ENCODE results near the gene DVL1.

Gene DVL1

GRCh38 chr1:1299686-1300351, 49.4 kb downstream of the DVL1 start:
- in situ Hi-C loops (cut with MboI; ENCODE audit: low sequenced_read_pairs), result no loop called here

- in situ Hi-C loops (cut with MboI; ENCODE audit: low sequenced_read_pairs), result no loop called here
Observed at GRCh38 chr1:1298861-1299685, 50.1 kb downstream of the DVL1 start.

DNA sequence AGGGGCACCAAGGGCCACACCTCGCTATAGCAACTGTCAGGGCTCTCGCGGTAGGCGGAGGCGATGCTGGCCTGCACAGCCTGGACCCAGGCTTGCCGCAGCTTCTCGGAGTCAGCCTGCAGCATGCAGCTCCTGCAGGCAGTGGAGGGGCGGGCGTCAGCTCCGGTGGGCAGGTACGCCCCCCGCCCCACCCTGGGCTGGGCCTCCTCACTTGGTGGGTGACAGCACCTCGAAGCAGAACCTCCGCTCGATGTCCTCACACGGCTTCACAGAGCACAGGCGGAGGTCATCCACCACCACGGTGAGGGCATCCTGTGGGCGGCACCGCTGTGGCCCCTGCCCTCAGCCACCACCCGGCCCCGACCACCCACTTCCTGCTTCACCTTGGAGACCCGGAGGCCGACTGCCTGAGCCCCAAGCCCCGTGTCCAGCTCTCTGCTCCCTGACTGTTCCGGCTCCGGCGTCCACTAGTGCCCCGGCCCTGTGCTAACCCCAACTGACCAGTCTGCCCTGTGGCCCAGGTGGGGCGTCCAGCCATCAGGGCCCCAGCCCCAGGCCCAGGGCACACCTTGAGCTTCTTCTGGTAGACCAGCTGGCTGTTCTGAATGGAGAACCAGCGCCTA, 51.3 kb downstream of the DVL1 start:
- in situ Hi-C loops (cut with MboI; ENCODE audit: low sequenced_read_pairs), result no loop called here

DNA sequence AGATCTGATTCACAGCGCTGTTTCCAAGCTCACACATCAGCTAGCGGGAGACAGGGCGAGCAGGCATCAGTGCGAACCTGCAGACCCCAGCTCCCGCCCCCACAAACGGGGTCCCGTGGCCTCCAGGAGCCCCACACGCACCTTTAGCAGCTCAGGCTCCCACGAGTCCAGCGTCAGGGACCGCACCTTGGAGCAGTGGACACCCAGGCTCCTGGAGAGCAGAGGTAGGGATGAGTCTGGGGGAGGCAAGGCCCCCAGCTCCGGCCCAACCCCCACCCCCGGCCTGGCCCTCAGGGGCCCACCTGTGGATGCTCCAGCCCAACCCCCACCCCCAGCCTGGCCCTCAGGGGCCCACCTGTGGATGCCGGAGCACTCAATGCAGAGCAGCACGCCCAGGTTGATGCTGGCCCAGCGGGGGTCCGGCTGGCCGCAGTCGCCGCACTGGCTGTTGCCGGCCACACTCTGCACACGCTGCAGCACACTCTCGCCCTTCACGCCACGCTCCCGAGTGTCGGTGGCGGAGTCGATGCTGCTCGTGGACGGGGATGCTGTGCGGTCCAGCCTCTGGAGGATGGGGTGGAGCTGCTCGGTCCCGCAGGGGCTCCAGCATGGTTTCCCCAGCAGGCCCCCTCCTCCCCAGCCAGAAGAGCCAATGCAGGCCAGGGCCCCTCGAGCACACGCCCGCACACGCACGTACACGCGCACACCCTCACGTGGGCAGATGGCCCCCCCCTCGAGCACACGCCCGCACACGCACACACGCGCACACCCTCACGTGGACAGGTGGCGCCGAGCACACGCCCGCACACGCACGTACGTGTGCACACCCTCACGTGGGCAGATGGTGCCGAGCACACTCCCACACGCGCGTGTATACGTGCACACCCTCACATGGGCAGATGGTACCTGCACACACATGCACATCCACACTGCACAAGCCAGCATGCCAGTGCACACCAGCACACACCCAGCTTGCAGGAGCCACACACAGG, 52.9 kb downstream of the DVL1 start:
- in situ Hi-C loops (cut with MboI; ENCODE audit: low sequenced_read_pairs), result no loop called here

GRCh38 chr1:1295154-1295923, 53.9 kb downstream of the DVL1 start:
- in situ Hi-C loops (cut with MboI; ENCODE audit: low sequenced_read_pairs), result no loop called here

DNA sequence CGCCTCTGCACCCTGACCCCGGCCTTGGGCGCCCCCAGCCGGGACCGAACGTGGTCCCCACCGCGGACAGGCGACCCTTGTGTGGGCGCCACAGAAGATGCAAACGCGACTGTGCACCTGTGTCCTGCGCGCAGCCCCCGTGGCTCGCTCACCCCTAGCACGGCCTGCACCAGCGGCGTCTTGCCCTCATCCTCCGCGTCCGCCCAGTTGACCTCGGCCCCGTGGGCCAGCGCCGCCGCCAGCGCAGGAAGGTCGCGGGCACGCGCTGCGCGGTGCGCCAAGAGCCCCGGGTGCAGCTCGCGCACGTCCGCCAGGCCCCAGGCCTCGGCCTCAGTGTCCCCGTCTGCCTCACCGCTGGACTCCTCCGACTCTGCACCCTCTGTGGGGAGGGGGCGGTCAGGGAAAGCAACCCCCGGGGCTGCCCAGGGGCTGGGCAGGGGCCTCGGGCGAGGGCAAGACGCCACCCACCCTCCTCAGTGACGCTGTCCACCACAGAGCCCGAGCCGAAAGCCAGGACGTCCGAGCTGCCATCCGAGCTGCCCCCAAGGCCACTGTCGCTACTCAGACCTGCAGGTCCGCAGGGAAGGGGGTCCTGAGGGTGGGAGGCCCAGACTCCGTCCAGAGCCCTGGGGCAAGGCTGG, 54.8 kb downstream of the DVL1 start:
- in situ Hi-C loops (cut with MboI; ENCODE audit: low sequenced_read_pairs), result no loop called here

GRCh38 chr1:1293263-1294249, 55.7 kb downstream of the DVL1 start:
- in situ Hi-C loops (cut with MboI; ENCODE audit: low sequenced_read_pairs), result no loop called here

DNA sequence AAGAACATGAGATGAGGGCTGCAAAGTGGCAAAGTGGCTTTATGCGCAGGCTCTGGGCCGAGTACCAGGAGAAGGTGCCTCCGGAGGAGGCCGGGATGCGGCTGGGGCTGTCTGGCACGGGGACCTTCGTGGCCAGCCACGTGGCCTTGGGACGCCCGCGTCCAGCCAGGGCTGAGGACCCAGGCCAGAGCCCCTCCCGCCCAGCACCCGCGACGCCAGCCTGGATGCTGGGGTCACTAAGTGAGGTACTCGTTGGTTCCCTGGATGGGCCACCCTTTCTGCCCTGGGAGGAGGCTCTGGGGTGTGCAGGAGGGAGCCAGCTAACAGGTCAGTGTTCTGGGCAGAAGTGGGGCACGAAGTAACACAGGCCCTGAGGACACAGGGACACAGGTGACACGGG, 56.4 kb downstream of the DVL1 start:
- in situ Hi-C loops (cut with MboI; ENCODE audit: low sequenced_read_pairs), result no loop called here

- in situ Hi-C loops (cut with MboI; ENCODE audit: low sequenced_read_pairs), result no loop called here
Observed at GRCh38 chr1:1292442-1292779, 56.8 kb downstream of the DVL1 start.

DNA sequence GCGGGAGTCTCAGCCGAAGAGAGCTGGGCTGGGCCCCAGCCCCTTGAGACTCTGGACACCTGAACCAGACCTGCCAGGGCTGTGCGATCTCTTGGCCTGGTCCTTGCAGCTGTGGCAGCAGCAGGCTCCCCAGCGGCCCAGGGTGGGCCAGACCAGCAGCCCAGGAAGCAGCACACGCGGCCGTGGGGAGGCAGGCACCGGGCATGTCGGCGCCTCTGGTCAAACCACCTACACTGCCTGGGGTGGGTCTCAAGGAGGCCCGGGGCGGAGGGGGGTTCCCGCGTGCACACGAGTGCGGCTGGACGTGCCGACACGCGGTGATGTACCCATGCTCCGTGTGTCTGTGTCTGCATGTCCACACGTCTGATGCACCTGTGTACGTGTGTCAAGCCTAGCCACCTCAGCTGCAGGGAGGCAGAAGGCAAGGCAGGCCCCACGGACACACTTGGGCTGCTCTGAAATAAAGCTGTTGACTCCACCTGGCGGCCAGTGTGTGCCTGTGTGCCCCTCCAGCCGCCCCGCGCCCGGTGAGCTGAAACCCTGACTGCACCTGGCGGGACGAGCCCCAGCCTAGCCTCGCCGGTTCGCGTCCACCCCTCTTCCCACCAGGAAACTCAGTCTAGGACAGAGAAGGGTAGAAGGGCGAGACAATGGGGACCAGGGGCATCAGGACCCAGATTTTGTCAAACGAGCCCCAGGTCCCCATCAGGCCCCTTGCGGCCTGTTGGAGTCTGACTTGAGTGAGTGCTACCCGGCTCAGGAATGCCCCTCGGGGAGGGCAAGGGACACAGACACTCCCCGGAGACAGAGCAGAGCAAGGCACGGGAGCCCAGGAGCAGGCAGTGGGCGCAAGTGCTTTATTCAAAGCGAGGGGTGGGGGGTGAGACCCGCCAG, 57.4 kb downstream of the DVL1 start:
- in situ Hi-C loops (cut with MboI; ENCODE audit: low sequenced_read_pairs), result no loop called here

GRCh38 chr1:1291023-1291528, 58.1 kb downstream of the DVL1 start:
- in situ Hi-C loops (cut with MboI; ENCODE audit: low sequenced_read_pairs), result no loop called here

- in situ Hi-C loops (cut with MboI; ENCODE audit: low sequenced_read_pairs), result no loop called here
Observed at GRCh38 chr1:1290238-1290731, 58.9 kb downstream of the DVL1 start.

- in situ Hi-C loops (cut with MboI; ENCODE audit: low sequenced_read_pairs), result no loop called here
Observed at GRCh38 chr1:1287288-1288110, 61.7 kb downstream of the DVL1 start.

DNA sequence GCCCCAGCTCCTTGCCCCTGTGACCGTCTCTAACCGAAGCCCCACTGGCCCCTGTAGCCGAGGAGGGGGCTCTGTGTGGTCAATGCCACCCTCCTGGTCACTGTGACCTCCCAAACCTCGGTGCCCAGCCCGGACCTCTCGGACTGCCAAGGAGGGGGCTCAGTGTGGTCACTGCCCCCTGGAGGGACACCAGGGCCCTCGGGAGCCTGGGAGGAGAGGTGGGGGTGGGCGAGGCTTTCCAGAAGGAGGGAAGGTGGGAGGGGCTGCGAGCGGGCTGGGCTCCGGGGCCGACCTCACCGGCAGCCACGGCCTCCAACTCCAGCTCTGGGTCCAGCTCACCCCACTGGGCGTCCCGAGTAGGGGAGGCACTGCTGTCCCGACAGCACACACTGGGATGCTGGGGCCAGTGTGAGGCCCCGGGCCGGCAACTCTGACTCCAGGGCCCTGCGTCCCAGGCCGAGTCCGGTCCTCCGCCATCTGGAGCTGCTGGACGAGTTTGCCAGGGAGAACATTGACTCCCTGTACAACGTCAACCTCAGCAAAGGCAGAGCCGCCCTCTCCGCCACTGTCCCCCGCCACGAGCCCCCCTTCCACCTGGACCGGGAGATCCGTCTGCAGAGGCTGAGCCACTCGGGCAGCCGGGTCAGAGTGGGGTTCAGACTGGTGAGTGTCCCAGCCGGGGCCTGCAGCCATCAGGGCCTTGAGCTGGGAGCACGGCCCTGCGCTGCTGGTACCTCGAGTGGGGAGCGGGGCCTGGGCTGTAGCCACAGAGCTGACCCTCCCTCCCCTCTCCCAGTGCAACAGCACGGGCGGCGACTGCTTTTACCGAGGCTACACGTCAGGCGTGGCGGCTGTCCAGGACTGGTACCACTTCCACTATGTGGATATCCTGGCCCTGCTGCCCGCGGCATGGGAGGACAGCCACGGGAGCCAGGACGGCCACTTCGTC, 62.6 kb downstream of the DVL1 start:
- in situ Hi-C loops (cut with MboI; ENCODE audit: low sequenced_read_pairs), result no loop called here

Data from HL-60/S4 treated with phorbol 12-myristate 13-acetate at 8.2 ng/mL for 4 days and 3 days (cell line).